CD4-positive, alpha-beta T cell treated with Interferon alpha-2 for 1 hour (primary cell): ENCODE results near the gene GPBP1L1.
"Not testable (repeated sequence)": the region's sequence is repeated elsewhere in the genome, so short reads cannot be mapped to it uniquely, and the experiment has no call there.

ENCODE experiments used
- DNase-seq, 2 donors: peaks; one replicate each; pipeline ENCODE4 v3.0.0-alpha.2; 2020 to 2022

Gene GPBP1L1, protein sequence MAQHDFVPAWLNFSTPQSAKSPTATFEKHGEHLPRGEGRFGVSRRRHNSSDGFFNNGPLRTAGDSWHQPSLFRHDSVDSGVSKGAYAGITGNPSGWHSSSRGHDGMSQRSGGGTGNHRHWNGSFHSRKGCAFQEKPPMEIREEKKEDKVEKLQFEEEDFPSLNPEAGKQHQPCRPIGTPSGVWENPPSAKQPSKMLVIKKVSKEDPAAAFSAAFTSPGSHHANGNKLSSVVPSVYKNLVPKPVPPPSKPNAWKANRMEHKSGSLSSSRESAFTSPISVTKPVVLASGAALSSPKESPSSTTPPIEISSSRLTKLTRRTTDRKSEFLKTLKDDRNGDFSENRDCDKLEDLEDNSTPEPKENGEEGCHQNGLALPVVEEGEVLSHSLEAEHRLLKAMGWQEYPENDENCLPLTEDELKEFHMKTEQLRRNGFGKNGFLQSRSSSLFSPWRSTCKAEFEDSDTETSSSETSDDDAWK

DNA sequence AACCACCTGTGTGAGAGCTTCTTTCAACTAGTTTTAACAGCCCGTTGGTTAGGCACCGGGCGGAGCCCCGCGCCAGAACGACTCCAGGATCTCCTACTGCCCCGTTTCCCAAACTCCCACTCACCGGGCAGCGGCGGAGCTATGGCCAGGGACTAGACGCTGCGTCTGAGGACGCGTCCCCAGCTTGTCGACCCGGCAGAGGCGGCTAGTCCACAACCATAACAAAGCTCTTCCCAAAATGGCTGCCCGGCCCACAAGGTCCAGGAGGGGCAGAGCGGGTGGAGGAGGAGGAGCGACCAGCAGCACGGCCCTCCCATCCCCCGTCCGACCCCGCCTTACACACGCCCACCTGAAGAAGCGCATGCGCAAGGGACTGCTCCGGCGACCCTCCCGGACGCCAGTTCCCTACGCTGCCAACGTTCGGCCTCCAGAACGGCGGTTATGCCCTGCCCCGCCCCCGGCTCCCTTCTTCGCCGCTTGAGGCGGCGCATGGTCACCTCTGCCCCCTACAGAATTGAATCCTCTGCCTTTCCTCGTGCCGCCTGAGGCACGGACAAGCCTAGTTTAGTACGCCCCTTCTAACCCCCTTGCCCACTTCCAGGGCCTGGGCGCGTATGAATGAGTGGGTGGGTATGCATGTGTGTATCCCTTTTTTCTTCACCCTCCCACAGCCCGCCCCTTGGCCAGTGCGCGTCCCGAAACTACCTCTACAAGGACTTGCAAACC is at the start of gene GPBP1L1:
TSS of gene GPBP1L1 (minus strand) at position 246 of the 726 bp plus-strand sequence. CDS start 27,446 bp downstream, outside the sequence.
- peak; percentile 97 to 98 for DNase-seq

DNA sequence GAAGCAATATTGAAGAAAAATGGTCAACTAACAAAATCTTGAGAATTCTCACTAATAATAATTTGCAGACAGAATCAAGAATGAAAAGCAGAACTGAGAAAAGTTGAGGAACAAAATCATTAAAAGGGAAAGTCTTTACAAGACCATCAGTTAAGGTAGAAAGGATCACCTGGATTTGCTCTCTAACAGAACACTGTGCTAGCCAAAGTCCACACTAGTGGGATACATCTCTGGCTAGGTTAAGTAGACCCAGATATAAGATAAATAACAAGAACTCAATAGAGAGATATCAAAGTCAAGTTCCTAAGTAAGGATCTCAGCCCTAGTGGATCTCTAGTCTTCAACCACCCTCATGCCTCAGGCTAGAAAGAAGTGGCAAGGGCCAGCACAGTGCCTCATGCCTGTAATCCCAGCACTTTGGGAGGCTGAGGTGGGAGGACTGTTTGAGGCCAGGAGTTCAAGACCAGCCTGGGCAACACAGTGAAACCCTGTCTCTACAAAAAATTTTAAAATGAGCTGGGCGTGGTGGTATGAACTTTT is 44.5 kb upstream of the GPBP1L1 start:
- no peak for DNase-seq

DNA sequence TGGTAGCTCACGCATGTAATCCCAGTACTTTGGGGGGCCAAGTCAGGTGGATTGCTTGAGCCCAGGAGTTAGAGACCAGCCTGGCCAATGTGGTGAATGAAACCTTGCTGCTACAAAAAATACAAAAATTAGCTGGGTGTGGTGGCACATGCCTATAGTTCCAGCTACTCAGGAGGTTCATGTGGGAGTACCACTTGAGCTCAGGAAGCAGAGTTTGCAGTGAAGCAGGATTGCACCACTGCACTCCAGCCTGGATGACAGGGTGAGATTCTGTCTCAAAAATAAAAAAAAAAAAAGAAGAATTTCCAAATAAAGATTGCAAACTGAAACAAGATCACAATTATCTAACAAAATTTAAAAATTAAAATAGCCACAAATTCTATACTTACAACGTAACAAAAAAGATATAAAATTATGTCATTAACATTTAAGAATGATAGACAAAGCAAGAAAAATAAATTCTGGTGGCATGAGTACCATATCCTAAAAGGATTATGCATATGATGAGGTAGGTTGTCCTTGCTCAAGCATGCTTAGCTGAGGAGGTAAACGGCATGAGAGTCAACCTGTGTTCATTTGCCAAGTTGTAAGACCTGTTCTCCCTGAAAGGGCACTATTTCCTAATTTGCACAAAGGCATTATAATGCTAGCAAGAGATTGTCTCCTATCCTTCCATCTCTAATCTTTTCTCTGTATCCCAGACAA is 43.9 kb upstream of the GPBP1L1 start:
- no peak for DNase-seq

DNA sequence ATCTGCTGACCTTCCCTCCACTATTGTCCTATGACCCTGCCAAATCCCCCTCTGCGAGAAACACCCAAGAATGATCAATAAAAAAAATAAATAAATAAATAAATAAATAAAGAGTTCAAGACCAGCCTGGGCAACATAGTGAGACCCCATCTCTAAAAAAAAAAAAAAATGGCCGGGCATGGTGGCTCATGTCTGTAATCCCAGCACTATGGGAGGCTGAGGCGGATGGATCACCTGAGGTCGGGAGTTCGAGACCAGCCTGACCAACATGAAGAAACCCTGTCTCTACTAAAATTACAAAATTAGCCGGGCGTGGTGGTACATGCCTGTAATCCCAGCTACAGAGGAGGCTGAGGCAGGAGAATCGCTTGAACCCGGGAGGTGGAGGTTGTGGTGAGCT is 39.7 kb upstream of the GPBP1L1 start:
- not testable (repeated sequence) for DNase-seq

DNA sequence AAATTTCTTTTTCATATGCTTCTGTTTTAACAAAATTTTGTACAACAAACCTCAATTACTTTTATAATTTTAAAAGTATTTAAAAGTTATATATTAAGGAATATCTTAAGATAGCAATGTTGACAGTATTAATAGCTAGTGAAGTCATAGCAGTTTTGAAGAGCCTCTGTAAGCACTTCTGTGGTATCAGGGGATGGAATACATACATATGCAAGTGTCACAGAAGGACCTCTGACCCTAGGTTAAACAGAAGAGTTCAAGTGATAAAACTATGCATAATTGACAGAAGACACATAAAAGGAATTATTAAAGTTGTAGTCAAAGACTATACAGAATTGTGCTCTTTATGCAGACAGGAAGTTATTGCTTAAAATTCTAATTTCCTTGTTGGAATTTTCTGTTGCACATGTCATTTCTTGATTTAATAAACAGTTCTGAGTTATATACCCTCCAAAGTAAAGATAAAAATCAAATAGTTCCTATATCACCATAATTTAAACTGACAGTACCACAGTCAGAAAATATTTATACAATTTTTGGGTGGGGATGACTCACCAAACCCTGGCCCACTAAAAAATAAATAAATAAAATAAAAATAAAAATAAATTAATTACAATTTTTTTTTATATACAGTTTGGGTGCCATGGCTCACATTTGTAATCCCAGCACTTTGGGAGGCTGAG is 37.1 kb upstream of the GPBP1L1 start:
- no peak for DNase-seq

DNA sequence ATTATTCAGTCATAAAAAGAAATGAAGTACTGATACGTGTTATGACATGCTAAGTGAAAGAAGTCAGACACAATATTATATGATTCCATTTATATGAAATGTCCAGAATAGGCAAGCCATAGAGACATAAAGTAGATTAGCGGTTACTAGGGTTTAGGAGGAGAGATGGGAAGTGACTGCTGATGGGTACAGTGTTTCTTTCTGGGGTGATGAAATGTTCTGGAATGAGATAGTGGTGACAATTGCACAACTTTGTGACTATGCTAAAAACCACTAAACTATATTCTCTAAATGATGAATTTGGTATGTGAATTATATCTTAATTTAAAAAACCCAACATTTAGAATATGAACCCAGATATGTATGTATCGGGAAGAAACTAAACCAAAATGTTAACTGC is 36.5 kb upstream of the GPBP1L1 start:
- no peak for DNase-seq

DNA sequence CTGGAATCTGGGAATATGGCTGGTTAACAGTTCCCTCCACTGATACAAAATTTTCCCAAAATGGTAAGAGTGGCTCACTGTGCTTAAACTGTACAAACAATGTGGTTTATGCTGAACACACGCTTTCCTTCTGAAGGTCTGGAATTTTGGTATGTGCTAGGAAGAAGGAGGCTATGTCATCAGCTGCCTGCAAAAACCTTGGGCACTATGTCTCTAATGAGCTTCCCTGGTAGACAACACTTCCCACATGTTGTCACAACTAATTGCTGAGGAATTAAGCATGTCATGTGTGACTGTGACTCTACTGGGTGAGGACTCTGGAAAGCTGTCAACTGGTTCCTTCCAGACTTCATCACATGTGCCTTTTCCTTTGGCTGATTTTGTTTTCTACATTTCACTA is 34.9 kb upstream of the GPBP1L1 start:
- DNase-seq: no peak

DNA sequence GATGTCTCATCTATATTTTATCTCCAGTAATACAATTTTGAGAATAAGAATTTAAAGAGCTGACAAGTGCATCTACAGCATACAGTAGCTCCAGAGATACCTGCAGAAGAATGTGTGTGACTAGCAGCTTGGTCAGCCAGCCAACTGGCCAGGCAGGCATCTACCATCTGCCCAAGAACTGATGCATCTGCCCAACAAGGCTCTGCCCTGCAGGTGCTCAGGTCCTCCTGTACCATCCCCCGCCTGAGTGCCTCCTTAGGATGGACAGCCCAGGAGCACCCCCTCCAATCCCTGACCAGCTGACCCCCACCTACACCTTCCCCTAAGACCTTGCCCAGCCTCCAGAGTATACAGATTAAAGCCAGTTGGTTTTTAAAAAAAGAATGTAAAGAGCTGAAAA is 32.0 kb upstream of the GPBP1L1 start:
- no peak for DNase-seq

DNA sequence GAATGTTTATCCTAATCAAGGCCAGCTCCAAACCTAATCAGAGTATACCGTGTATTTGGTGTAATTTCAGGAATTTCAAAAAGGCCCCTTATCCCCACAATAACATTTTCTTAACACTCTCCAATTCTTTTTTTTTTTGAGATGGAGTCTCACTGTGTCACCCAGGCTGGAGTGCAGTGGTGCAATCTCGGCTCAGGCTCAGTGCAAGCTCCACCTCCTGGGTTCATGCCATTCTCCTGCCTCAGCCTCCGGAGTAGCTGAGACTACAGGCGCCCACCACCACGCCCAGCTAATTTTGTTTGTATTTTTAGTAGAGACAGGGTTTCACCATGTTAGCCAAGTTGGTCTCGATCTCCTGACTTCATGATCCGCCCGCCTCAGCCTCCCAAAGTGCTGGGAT is 31.1 kb upstream of the GPBP1L1 start:
- DNase-seq: not testable (repeated sequence)

DNA sequence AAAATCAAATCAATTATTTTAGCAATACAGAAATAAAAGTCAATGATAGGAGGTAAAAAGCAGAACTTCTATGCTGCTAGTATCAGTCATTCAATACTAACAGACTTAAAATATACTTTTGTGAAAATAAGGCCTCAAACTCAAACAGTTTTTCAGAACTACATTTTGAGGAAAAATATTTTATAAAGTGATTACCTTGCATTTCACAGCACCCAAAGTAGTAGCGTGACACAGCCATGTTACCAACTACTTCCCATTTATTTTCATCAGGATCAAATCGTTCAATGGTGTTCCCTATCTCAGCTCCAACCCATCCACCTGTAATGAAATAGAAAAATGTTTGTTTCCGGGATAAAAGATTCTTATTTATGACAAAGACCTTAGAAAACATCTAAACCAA is 30.4 kb upstream of the GPBP1L1 start:
- DNase-seq: no peak

DNA sequence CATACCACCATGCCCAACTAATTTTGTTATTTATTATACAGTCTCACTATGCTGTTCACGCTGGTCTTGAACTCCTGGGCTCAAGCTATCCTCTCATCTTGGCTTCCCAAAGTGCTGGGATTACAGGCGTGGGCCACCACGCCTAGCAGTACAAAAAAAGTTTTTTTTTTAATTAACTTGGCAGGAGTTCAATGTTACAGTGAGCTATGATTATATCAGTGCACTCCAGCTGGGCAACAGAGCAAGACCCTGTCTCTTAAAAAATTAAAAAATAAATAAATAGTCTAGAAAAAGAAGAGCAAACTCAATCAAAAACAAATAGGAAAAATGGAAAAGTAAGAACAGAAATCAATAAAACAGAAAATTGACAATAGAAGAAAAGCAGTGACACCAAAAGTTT is 27.4 kb upstream of the GPBP1L1 start:
- DNase-seq: no peak

DNA sequence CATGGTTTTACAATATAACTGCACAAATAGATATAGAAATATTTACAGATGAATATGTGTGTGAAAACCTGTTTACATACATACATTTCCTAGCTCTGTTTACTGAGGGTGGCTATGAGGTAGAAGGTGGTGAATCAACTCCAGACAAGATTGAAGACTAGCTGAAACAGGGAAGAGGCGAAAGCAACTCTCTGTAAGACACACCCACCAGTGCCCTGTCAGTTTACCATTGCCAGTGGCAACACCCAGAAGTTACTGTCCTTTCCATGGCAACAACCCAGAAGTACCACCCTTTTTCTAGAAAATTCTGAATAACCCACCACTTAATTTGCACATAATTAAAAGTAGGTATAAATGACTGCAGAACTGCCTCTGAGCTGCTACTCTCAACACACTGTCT is 18.3 kb upstream of the GPBP1L1 start:
- no peak for DNase-seq

DNA sequence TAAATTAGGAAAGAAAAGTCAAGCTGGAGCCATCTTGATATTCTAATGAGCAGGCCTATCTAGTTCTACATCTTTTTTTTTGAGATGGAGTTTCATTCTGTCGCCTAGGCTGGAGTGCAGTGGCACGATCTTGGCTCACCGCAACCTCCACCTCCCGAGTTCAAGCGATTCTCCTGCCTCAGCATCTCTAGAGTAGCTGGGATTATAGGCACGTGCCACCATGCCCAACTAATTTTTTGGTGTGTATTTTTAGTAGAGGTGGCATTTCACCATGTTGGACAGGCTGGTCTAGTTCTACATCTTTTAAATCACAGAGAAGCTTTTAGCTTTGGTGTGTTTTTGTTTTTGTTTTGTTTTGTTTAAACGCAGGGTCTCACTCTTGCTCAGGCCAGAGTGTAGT is 8.5 kb upstream of the GPBP1L1 start:
- no peak for DNase-seq

DNA sequence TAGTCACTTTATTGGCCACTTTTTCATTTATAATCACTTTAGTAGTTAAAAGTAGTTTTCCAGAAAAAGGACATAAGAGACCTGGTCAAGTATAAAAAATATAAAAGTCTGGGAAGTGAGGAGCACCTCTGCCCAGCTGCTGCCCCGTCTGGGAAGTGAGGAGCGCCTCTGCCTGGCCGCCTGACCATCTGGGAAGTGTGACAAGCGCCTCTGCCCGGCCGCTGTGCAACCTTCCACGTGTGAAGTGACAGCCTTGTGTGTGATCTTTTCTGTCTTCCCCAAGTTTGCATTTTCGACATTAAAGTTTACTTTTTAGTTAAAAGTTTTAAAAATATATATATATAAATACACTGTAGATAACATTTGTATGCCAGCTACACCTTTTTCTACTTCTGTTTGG is 7.5 kb upstream of the GPBP1L1 start:
- not testable (repeated sequence) for DNase-seq

DNA sequence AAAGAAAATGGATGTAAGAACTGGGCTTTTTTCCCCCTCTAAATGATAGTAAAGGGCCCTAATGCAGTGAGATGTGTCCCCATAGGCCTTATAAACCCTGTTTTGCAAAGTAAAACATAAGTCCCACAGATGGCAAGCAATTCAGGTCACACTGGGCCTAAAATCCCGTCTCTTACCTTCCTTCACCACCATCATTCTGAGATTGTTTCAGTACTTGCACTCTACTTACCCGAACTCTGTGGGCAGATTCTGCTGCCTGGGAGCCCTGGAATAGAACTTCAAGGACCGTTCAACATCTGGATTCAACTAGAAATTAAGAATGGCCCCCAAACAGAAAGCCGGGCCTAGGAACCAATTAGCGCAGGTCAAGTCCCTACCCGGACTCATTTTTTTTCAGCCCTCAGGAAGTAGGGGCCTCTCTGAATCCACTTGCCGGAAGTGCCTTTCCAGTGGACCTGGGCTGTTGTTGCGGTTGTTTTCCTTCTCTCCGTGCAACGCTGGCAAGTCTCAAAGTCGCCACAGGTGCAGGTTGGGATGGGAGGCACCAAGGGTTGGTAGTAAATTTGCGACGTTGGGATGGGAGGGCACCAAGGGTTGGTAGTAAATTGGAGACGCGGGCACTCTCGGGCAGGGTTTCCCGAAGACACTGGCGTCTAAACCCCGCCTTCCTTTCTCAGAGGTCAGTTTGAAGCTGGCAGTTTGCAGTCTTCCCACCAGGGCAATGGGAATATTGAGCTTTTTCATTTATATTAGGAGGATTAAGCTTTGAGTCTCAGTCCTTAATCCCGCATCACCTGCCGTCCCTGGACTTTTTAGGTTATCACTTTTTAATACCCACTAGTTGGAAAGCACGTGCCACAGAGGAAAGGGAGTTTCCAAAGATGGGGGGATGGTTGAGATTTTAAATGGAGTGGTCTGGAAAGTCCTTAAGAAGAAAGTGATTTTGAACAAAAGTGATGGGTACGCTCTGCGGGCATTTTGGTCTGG is 1.7 kb upstream of the GPBP1L1 start, which contains the start of gene TMEM69:
TSS of gene TMEM69 (plus strand) at position 428 of the 987 bp plus-strand sequence. CDS start 2,888 bp downstream, outside the sequence.
- peak; percentile 83 to 91 for DNase-seq

DNA sequence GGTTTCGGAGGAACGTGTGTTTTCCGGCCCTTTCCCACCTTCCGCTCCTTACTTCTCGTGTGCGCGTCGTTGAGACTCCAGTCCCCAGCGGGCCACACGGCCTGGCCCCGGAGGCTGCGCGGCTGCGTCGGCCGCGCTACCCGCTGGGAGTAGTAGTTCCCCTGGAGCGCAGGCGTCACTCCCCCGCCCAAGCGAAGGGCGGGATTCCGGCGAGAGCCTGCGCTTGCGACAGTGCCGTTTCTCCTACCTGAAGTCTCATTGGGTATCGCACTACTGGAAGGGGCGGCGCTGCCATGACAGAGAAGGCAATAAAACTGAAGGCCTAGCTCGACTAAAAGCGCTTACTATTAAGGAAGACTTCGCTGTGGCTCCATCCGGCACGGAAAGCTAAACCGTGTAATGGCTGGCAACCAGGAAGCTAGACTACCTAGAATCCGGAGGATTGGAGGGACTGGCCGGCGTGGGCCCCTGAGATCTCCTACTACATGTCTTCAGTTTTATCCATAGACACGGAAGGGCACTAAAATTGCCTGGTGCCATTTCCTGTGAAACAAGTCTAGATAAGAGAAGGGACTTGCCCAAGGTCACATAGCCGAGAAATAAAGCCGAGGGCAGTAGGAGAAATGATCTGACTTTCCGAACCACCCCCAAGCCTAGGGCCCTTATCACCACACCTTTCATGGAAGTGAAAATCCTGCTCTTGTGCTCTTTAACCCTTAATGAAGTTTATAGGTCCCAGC is 851 bp upstream of the GPBP1L1 start:
- DNase-seq: peak; percentile 99

DNA sequence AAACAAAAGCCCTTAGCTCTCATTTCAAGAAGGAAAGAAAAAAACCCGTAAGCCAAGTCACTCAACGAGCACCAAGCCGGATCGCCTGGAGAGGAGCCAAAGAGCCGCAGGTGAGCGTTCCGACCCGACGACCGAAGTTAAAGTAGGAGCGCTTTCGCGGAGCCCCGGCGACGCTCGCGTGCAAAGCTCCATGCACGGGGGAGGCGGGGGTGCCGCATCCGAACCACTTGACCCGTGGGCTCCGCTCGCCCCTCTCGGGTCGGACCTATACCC is 382 bp downstream of the GPBP1L1 start:
- peak; percentile 50 to 67 for DNase-seq

DNA sequence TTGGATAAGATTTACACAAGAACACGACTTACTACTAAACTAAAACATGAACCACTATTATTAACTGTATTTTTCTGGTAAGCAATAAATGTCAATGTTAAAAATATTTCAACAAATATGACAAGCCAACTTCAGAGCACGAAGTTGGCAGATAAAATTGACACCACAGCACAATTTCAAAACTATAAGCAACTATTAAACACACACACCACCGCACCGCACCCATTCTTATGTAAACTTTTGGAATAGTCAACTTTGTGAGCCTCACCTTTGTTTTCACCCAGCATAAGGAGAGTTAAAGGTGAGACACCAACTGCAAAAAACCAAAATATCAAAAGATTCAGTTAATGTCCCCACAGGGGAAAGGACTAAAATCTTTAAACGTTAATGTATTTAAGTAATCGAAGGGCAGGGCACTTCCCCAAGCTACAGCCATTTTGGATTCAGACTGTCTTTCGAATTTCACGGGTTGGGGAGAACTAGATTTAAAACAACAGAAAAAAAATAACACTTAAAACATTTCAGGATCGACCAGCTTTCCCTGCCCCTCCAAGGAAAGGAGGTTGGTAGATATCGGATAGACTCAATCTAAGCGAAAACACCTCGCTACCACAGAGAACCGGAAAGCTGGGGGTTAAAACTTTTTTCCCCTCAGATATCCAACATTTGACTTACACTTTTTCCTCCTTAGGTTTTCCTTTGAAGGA is 872 bp downstream of the GPBP1L1 start:
- peak in 1 of 2 donors; percentile 28 for DNase-seq

DNA sequence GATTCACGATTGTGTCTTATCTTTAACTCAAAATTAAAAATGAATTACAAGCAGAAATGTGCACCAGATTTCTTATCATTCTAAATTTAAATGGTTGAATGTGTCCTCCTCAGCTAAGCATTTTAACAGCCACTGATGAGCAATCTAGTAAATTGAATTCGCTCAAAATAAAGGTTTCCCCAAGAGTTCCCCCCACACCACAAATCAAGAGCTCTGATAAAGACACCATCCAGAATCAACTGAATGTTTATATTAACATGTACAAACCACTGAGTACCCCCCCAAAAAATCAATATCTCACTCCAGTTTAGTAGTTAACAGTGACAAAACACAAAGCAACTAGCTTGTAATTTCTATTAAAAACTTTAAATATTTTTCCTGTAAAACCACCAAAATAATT is 1.9 kb downstream of the GPBP1L1 start:
- DNase-seq: no peak

DNA sequence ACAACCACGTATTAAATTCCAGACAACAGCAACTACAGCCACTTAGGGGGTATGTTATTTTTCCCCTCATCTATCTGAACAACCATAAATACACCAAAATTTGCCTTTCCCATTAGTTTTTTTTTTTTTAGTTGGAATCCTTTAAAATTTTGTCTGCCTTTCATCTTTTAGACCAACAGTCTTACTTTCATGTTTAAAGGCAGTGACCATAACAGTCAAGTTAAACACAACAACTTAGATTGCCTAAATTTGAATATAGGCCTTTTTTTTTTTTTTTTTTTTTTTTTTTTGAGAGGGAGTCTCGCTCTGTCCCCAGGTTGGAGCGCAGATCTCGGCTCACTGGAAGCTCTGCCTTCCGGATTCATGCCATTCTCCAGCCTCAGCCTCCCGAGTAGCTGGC is 3.4 kb downstream of the GPBP1L1 start:
- no peak for DNase-seq
